HCT116 (cell line): ENCODE results near the gene FXYD4. TPM values are rescaled to one million over a fixed set of nuclear protein-coding genes. Genes with fewer than 3 reads are reported as not detected.

Source experiments
- ATAC-seq: fragments of 200-7000 bp; cut with Tn5 transposase; 2 replicates; pipeline ENCODE4 v1.9.1; 2020; ENCODE audit warnings: mild to moderate bottlenecking, moderate library complexity
- BruUV-seq: library from RNA; stranded (reverse); fragments of 400-500 nt; replicated peaks from 2 replicates; lab custom pipeline; 2021; lab: Mats Ljungman, UMichigan
- CTCF ChIA-PET: fragments of 300-600 bp; sonication (Branson Sonifier 250); formaldehyde crosslinking; loops from one replicate; lab custom pipeline; 2021; ENCODE audit warnings: antibody characterized with exemption; lab: Charles Lee
- POLR2A ChIA-PET: fragments of 300-600, 350-600 bp; sonication (Branson Sonifier 250); formaldehyde crosslinking; loops from one replicate; lab custom pipeline; 2021; ENCODE audit warnings: antibody characterized with exemption; lab: Charles Lee
- RAD21 ChIA-PET, 2 experiments: fragments of 300-600 bp; sonication (Branson Sonifier 250); formaldehyde crosslinking; loops; one replicate each; lab custom pipeline; 2023; ENCODE audit warnings: low total read pairs in 2 of 2; ENCODE audit not compliant: uncharacterized antibody in 2 of 2, unreplicated experiment in 2 of 2, low non-redundant PET in 1 of 2; lab: Charles Lee
- DNase-seq: peaks from one replicate; pipeline ENCODE4 v3.0.0-alpha.2; 2010; ENCODE audit warnings: low read depth, low spot score
- H2AFZ ChIP-seq: fragments of 200-600 bp; shearing (Covaris generic), sonication (generic); 2 replicates; pipeline ENCODE4 v1.6.1; 2017; ENCODE audit warnings: low read depth, mixed run types, mixed read lengths, antibody characterized with exemption, low read length; ENCODE audit not compliant: poor library complexity, severe bottlenecking
- H3K27ac ChIP-seq: 2 replicates; pipeline ENCODE4 v1.5.1; 2012; ENCODE audit warnings: low read depth, low read length
- H3K27me3 ChIP-seq: fragments of 200-600 bp; sonication (generic); 2 replicates; pipeline ENCODE4 v1.6.1; 2016; ENCODE audit warnings: mixed run types, low read length, mixed read lengths; ENCODE audit not compliant: insufficient read depth
- H3K36me3 ChIP-seq, 2 experiments: fragments of 200-500 bp in 1 of 2; fragments of 200-600 bp in 1 of 2; sonication (Bioruptor generic) in 1 of 2; sonication (generic) in 1 of 2; 2 replicates each; pipeline versions ENCODE4 v1.5.1 to v1.6.1; 2014 to 2016; ENCODE audit warnings: low read length in 2 of 2, inconsistent platforms in 1 of 2, mixed read lengths in 1 of 2, mixed run types in 1 of 2; ENCODE audit not compliant: insufficient read depth in 2 of 2, control insufficient read depth in 1 of 2
- H3K4me1 ChIP-seq, 2 experiments: fragments of 200-600 bp in 1 of 2; sonication (generic) in 1 of 2; 2 replicates each; pipeline versions ENCODE4 v1.5.1 to v1.6.1; 2012 to 2017; ENCODE audit warnings: low read length in 2 of 2, inconsistent platforms in 1 of 2, mild to moderate bottlenecking in 1 of 2, mixed read lengths in 1 of 2, mixed run types in 1 of 2, moderate library complexity in 1 of 2; ENCODE audit not compliant: insufficient read depth in 2 of 2, control insufficient read depth in 1 of 2
- H3K4me2 ChIP-seq: fragments of 200-600 bp; sonication (generic); 2 replicates; pipeline ENCODE4 v1.6.1; 2017; ENCODE audit warnings: mixed run types, low read length, mixed read lengths
- H3K4me3 ChIP-seq, 2 experiments: fragments of 200-600 bp in 1 of 2; sonication (generic) in 1 of 2; replicated peaks in 1 of 2; 2 replicates each; pipeline ENCODE4 v1.5.1; 2011 to 2016; ENCODE audit warnings: low read length in 2 of 2, control low read depth in 1 of 2, low read depth in 1 of 2, mild to moderate bottlenecking in 1 of 2, mixed read lengths in 1 of 2, mixed run types in 1 of 2
- H3K79me2 ChIP-seq: fragments of 200-600 bp; sonication (generic); 2 replicates; pipeline ENCODE4 v1.6.1; 2017; ENCODE audit warnings: mild to moderate bottlenecking, mixed run types, low read length, moderate library complexity, mixed read lengths; ENCODE audit not compliant: insufficient read depth
- H3K9ac ChIP-seq: fragments of 200-600 bp; sonication (generic); 2 replicates; pipeline ENCODE4 v1.6.1; 2016; ENCODE audit warnings: low read length, mixed read lengths
- H3K9me2 ChIP-seq: fragments of 200-600 bp; sonication (generic), shearing (Covaris generic); 2 replicates; pipeline ENCODE4 v1.6.1; 2017; ENCODE audit warnings: mixed run types, mild to moderate bottlenecking, moderate library complexity; ENCODE audit not compliant: insufficient read depth
- H3K9me3 ChIP-seq, 2 experiments: fragments of 200-500 bp in 1 of 2; fragments of 200-600 bp in 1 of 2; sonication (Bioruptor generic) in 1 of 2; sonication (generic) in 1 of 2; 2 replicates each; pipeline ENCODE4 v1.6.1; 2014 to 2017; ENCODE audit warnings: low read length in 2 of 2, mixed read lengths in 2 of 2, inconsistent platforms in 1 of 2, low read depth in 1 of 2, mild to moderate bottlenecking in 1 of 2, mixed run types in 1 of 2, moderate library complexity in 1 of 2; ENCODE audit not compliant: control insufficient read depth in 1 of 2, insufficient read depth in 1 of 2
- H4K20me1 ChIP-seq: fragments of 200-600 bp; sonication (generic), shearing (Covaris generic); 2 replicates; pipeline ENCODE4 v1.6.1; 2017; ENCODE audit warnings: mixed run types, mild to moderate bottlenecking, moderate library complexity; ENCODE audit not compliant: insufficient read depth
- CTCF ChIP-seq, 3 experiments: fragments of 200-600 bp in 1 of 3; sonication (generic) in 1 of 3; IDR thresholded peaks in 2 of 3; conservative IDR thresholded peaks in 1 of 3; 2 replicates each; pipeline ENCODE4 v1.5.1; 2012 to 2017; ENCODE audit warnings: low read depth in 2 of 3, low read length in 2 of 3, antibody characterized with exemption in 1 of 3, borderline replicate concordance in 1 of 3, control low read depth in 1 of 3, mild to moderate bottlenecking in 1 of 3, mixed read lengths in 1 of 3, mixed run types in 1 of 3, moderate library complexity in 1 of 3; ENCODE audit not compliant: insufficient read depth in 1 of 3
- EGR1 ChIP-seq: IDR thresholded peaks from 2 replicates; pipeline ENCODE4 v1.6.1; 2012; ENCODE audit warnings: low read depth
- EZH2 ChIP-seq: fragments of 200-600 bp; sonication (generic); IDR thresholded peaks from 2 replicates; pipeline ENCODE4 v1.6.1; 2017; ENCODE audit warnings: antibody characterized with exemption, mixed run types
- JUND ChIP-seq: IDR thresholded peaks from 2 replicates; pipeline ENCODE4 v1.6.1; 2012
- MAX ChIP-seq: IDR thresholded peaks from 2 replicates; pipeline ENCODE4 v1.6.1; 2012
- POLR2A ChIP-seq: IDR thresholded peaks from 2 replicates; pipeline ENCODE4 v1.7.0; 2011; ENCODE audit warnings: borderline replicate concordance; ENCODE audit not compliant: insufficient read depth, insufficient read length; ENCODE audit errors: extremely low read depth
- SIN3A ChIP-seq: IDR thresholded peaks from 2 replicates; pipeline ENCODE4 v1.6.1; 2012; ENCODE audit warnings: low read depth
- SP1 ChIP-seq: IDR thresholded peaks from 2 replicates; pipeline ENCODE4 v1.6.1; 2012; ENCODE audit warnings: low read depth
- SRF ChIP-seq: IDR thresholded peaks from 2 replicates; pipeline ENCODE4 v1.6.1; 2012; ENCODE audit warnings: low read depth
- TCF7L2 ChIP-seq: IDR thresholded peaks from 2 replicates; pipeline ENCODE4 v1.7.0; 2011; ENCODE audit warnings: borderline replicate concordance, inconsistent platforms; ENCODE audit not compliant: insufficient read depth, insufficient read length; ENCODE audit errors: extremely low read depth
- intact Hi-C: fragments of 100-400 bp; cut with micrococcal nuclease; formaldehyde crosslinking; loops from 2 replicates; pipeline ENCODE4 v1.10.0; 2022
- total RNA-seq: library from RNA; stranded (reverse); gene quantifications from one replicate; pipeline ENCODE4 v1.2.1, GENCODE V29; 2021; ENCODE audit not compliant: unreplicated experiment
- TF ChIP-seq, protein P1 (sequence below): IDR thresholded peaks from 2 replicates; pipeline ENCODE4 v1.6.1; 2012; ENCODE audit warnings: low read depth
- TF ChIP-seq, protein P2 (sequence below): IDR thresholded peaks from 2 replicates; pipeline ENCODE4 v1.6.1; 2011; ENCODE audit warnings: mild to moderate bottlenecking, low read length, moderate library complexity; ENCODE audit not compliant: insufficient replicate concordance; ENCODE audit errors: extremely low read depth

The FXYD4 gene
- total RNA-seq, 1 experiment from 2014 or later: 0.71 TPM

GRCh38 chr10:43339136-43339535 lies 32.3 kb upstream of the FXYD4 start:
- Histone ChIP-seq H3K36me3 (no peaks in the 10 kb centered on the region), H4K20me1 (no peaks in the 10 kb centered on the region), H3K27ac (no peak overlapping the region), H3K79me2 (no peaks in the 10 kb centered on the region), H3K9ac (no peak overlapping the region), H3K4me1 (peaks cover 13 to 36% of the 10 kb centered on the region in 2 experiments), H3K9me2 (no peaks in the 10 kb centered on the region), H3K9me3 (no peaks in the 10 kb centered on the region), H3K4me2 (0 out of 2 replicates have a peak overlapping the region, but pooled peaks have one; percentile 9), H2AFZ (no peak overlapping the region), H3K4me3 (no peak overlapping the region), H3K27me3 (no peaks in the 10 kb centered on the region)
- POLR2A ChIA-PET: no interaction called here
- RAD21 ChIA-PET: no interaction called here
- DNase-seq (no peak), ATAC-seq (no peak)
- no peak for TF ChIP-seq SIN3A
- CTCF ChIA-PET: interaction anchor here (0.9 kb wide), 1 partner anchor 9 kb away, joined by 3 read pairs; no protein-coding TSS in a partner anchor
- BruUV-seq: no TSS peak
- intact Hi-C loops: no loop called here

- H3K27ac ChIP-seq: peak overlapping the region; percentile 29; the same call in 1 of the 2 replicates
- no peaks in the 10 kb centered on the region for H4K20me1 ChIP-seq
- no peak overlapping the region for H3K4me3 ChIP-seq
- RAD21 ChIA-PET: no interaction called here
- intact Hi-C loops: no loop called here
- peak overlapping the region; percentile 65 for H3K4me2 ChIP-seq
- H2AFZ ChIP-seq: peak overlapping the region; percentile 16
- no peak for ATAC-seq
- H3K9me2 ChIP-seq: no peaks in the 10 kb centered on the region
- no TSS peak for BruUV-seq
- H3K79me2 ChIP-seq: no peaks in the 10 kb centered on the region
- no peaks in the 10 kb centered on the region for H3K9me3 ChIP-seq
- H3K9ac ChIP-seq: 0 out of 2 replicates have a peak overlapping the region, but pooled peaks have one; percentile 15
- no peak for DNase-seq
- no peak for TF ChIP-seq EGR1
- TF ChIP-seq POLR2A: no peak
- no peak for TF ChIP-seq CTCF (IDR thresholded peaks at IDR 0.05 in 2 of 3, conservative IDR thresholded peaks at IDR 0.05 in 1 of 3; ENCODE audit: borderline replicate concordance in 1 of 3, insufficient read depth in 1 of 3, low read depth in 2 of 3, low read length in 2 of 3)
- TF ChIP-seq, protein P1, sequence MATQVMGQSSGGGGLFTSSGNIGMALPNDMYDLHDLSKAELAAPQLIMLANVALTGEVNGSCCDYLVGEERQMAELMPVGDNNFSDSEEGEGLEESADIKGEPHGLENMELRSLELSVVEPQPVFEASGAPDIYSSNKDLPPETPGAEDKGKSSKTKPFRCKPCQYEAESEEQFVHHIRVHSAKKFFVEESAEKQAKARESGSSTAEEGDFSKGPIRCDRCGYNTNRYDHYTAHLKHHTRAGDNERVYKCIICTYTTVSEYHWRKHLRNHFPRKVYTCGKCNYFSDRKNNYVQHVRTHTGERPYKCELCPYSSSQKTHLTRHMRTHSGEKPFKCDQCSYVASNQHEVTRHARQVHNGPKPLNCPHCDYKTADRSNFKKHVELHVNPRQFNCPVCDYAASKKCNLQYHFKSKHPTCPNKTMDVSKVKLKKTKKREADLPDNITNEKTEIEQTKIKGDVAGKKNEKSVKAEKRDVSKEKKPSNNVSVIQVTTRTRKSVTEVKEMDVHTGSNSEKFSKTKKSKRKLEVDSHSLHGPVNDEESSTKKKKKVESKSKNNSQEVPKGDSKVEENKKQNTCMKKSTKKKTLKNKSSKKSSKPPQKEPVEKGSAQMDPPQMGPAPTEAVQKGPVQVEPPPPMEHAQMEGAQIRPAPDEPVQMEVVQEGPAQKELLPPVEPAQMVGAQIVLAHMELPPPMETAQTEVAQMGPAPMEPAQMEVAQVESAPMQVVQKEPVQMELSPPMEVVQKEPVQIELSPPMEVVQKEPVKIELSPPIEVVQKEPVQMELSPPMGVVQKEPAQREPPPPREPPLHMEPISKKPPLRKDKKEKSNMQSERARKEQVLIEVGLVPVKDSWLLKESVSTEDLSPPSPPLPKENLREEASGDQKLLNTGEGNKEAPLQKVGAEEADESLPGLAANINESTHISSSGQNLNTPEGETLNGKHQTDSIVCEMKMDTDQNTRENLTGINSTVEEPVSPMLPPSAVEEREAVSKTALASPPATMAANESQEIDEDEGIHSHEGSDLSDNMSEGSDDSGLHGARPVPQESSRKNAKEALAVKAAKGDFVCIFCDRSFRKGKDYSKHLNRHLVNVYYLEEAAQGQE: no peak
- no peak for TF ChIP-seq EZH2
- no peak for TF ChIP-seq SRF
- no peak for TF ChIP-seq TCF7L2
- TF ChIP-seq SP1: no peak
- TF ChIP-seq, protein P2, sequence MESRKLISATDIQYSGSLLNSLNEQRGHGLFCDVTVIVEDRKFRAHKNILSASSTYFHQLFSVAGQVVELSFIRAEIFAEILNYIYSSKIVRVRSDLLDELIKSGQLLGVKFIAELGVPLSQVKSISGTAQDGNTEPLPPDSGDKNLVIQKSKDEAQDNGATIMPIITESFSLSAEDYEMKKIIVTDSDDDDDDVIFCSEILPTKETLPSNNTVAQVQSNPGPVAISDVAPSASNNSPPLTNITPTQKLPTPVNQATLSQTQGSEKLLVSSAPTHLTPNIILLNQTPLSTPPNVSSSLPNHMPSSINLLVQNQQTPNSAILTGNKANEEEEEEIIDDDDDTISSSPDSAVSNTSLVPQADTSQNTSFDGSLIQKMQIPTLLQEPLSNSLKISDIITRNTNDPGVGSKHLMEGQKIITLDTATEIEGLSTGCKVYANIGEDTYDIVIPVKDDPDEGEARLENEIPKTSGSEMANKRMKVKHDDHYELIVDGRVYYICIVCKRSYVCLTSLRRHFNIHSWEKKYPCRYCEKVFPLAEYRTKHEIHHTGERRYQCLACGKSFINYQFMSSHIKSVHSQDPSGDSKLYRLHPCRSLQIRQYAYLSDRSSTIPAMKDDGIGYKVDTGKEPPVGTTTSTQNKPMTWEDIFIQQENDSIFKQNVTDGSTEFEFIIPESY: no peak
- no peak for TF ChIP-seq MAX
- TF ChIP-seq JUND: no peak
- peaks cover 16 to 42% of the 10 kb centered on the region in 2 experiments for H3K4me1 ChIP-seq
- H3K36me3 ChIP-seq: no peaks in the 10 kb centered on the region
- H3K27me3 ChIP-seq: no peaks in the 10 kb centered on the region
- POLR2A ChIA-PET: no interaction called here
- CTCF ChIA-PET: interaction anchor here (1.1 to 1.2 kb wide), 2 partner anchors 47 to 135 kb away, joined by 3 to 4 read pairs; no protein-coding TSS in a partner anchor
Observed at GRCh38 chr10:43340101-43340500, 31.3 kb upstream of the FXYD4 start.
